ENCODE measurements around the gene ATP10A. TPM values are rescaled to one million over a fixed set of nuclear protein-coding genes. Genes with fewer than 3 reads are reported as not detected.

Gene ATP10A
- total and polyA plus RNA-seq, 9 donors: 0.28 to 3.2 (median 1.1) TPM

GRCh38 chr15:25780479-25781255 is 82.5 kb downstream of the ATP10A start:
- H3K27me3 ChIP-seq: no peaks in the 10 kb centered on the region
- peak in 1 of 5 donors; percentile 15 for DNase-seq
- no peak for TF ChIP-seq POLR2A (IDR thresholded peaks at IDR 0.05)
- no peak for TF ChIP-seq CTCF (IDR thresholded peaks at IDR 0.05)
- no peak for TF ChIP-seq EP300 (IDR thresholded peaks at IDR 0.05)
- H3K4me1 ChIP-seq (ENCODE audit: insufficient read depth): no peaks in the 10 kb centered on the region
- 91 to 94% (median 91%) methylated on average over 28 of the region's 28 CpGs for WGBS, 3 donors
- intact Hi-C loops (cut with DNase I): no loop called here
- H3K9me3 ChIP-seq: no peaks in the 10 kb centered on the region
- H3K4me3 ChIP-seq: no peak overlapping the region
- H3K27ac ChIP-seq: no peak overlapping the region
- H3K36me3 ChIP-seq: no peaks in the 10 kb centered on the region

GRCh38 chr15:25778161-25778560 is 85.0 kb downstream of the ATP10A start:
- no peak for DNase-seq
- Histone ChIP-seq H3K4me1 (ENCODE audit: insufficient read depth) (no peaks in the 10 kb centered on the region), H3K27me3 (no peaks in the 10 kb centered on the region), H3K36me3 (no peaks in the 10 kb centered on the region), H3K4me3 (no peak overlapping the region), H3K9me3 (no peaks in the 10 kb centered on the region), H3K27ac (no peak overlapping the region)
- 85 to 95% (median 87%) methylated on average over 1 of the region's 1 CpG for WGBS, 3 donors
- TF ChIP-seq CTCF (IDR thresholded peaks at IDR 0.05): no peak
- no peak for TF ChIP-seq POLR2A (IDR thresholded peaks at IDR 0.05)
- no peak for TF ChIP-seq EP300 (IDR thresholded peaks at IDR 0.05)
- intact Hi-C loops (cut with DNase I): no loop called here

- Histone ChIP-seq H3K27ac (no peak overlapping the region), H3K4me3 (no peak overlapping the region), H3K27me3 (no peaks in the 10 kb centered on the region), H3K9me3 (no peaks in the 10 kb centered on the region), H3K4me1 (ENCODE audit: insufficient read depth) (no peaks in the 10 kb centered on the region), H3K36me3 (no peaks in the 10 kb centered on the region)
- DNase-seq: no peak
- intact Hi-C loops (cut with DNase I): no loop called here
- TF ChIP-seq POLR2A (IDR thresholded peaks at IDR 0.05) (no peak), CTCF (IDR thresholded peaks at IDR 0.05) (no peak), EP300 (IDR thresholded peaks at IDR 0.05) (no peak)
- WGBS, 3 donors: 87 to 88% (median 88%) methylated on average over 9 to 11 of the region's 11 CpGs
These were observed 86.1 kb downstream of the ATP10A start for GRCh38 chr15:25777037-25777436.

- no peak for TF ChIP-seq CTCF (IDR thresholded peaks at IDR 0.05)
- Histone ChIP-seq H3K27ac (no peak overlapping the region), H3K9me3 (no peaks in the 10 kb centered on the region), H3K36me3 (no peaks in the 10 kb centered on the region), H3K4me1 (ENCODE audit: insufficient read depth) (no peaks in the 10 kb centered on the region), H3K4me3 (no peak overlapping the region), H3K27me3 (no peaks in the 10 kb centered on the region)
- 84 to 90% (median 90%) methylated on average over 15 of the region's 15 CpGs for WGBS, 3 donors
- intact Hi-C loops (cut with DNase I): no loop called here
- no peak for DNase-seq
These were observed 86.9 kb downstream of the ATP10A start for GRCh38 chr15:25776071-25776746.

All from ovary (tissue), 9 donors.